HUES6 (cell line): ENCODE data around the gene EMC1.
"Not testable (repeated sequence)": the region's sequence is repeated elsewhere in the genome, so short reads cannot be mapped to it uniquely, and the experiment has no call there.

ENCODE experiments used
- H3K27ac ChIP-seq: 2 replicates; pipeline ENCODE4 v1.7.0; 2013; ENCODE audit warnings: low read depth, mild to moderate bottlenecking, low read length, inconsistent platforms
- H3K27me3 ChIP-seq: 2 replicates; pipeline ENCODE4 v1.6.1; 2013; ENCODE audit warnings: low read length; ENCODE audit not compliant: control insufficient read depth, insufficient read depth
- H3K36me3 ChIP-seq: 2 replicates; pipeline ENCODE4 v1.6.1; 2013; ENCODE audit warnings: low read length; ENCODE audit not compliant: control insufficient read depth, insufficient read depth
- H3K4me1 ChIP-seq: 2 replicates; pipeline ENCODE4 v1.6.1; 2013; ENCODE audit warnings: low read length; ENCODE audit not compliant: control insufficient read depth, insufficient read depth
- H3K4me3 ChIP-seq: 2 replicates; pipeline ENCODE4 v1.5.1; 2013; ENCODE audit warnings: low read depth, low read length
- H3K9ac ChIP-seq: one replicate; pipeline ENCODE4 v1.6.1; 2013; ENCODE audit warnings: mild to moderate bottlenecking, low read length
- H3K9me3 ChIP-seq: 2 replicates; pipeline ENCODE4 v1.6.1; 2013; ENCODE audit warnings: low read depth, low read length; ENCODE audit not compliant: control insufficient read depth, insufficient read depth

Gene EMC1

GRCh38 chr1:19186001-19186400 is 65.3 kb downstream of the EMC1 start:
- no peak overlapping the region for H3K27ac ChIP-seq
- H3K4me3 ChIP-seq, result no peak overlapping the region
- H3K9ac ChIP-seq, result no peak overlapping the region
- H3K9me3 ChIP-seq, result no peaks in the 10 kb centered on the region
- H3K4me1 ChIP-seq, result no peaks in the 10 kb centered on the region
- peaks cover 96% of the 10 kb centered on the region for H3K36me3 ChIP-seq
- no peaks in the 10 kb centered on the region for H3K27me3 ChIP-seq

DNA sequence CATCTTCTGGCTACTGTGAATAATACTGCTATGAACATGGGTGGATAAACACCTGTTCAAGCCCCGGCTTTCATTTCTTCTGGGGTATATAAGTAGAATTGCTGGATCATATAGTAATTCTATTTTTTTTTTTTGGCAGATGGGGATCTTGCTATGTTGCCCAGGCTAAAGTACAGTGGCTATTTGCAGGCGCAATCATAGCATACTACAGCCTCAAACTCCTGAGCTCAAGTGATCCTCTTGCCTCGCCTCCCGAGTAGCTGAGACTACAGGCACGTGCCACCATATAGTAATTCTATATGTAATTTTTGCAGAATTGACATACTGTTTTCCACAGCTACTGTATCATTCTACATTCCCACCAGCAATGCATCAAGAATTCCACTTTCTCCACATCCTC is 69.1 kb downstream of the EMC1 start:
- Histone ChIP-seq H3K4me3 (no peak overlapping the region), H3K9me3 (no peaks in the 10 kb centered on the region), H3K27me3 (no peaks in the 10 kb centered on the region), H3K27ac (no peak overlapping the region), H3K36me3 (peaks cover 98% of the 10 kb centered on the region), H3K9ac (no peak overlapping the region), H3K4me1 (no peaks in the 10 kb centered on the region)

DNA sequence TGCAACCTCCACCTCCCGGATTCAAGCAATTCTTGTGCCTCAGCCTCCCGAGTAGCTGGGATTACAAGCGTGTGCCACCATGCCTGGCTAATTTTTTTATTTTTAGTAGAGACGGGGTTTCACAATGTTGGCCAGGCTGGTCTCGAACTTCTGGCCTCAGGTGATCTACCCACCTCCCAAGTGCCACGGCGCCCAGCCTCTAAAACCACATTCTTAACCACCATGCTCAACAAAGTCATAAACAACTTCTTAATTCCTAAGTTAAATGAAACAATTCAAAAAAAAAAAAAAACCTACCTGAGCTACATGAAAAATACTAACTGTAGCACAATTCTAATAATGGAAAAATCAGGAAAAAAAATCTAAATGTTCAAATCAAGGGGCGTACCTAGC is 71.1 kb downstream of the EMC1 start:
- not testable (repeated sequence) for H3K27me3 ChIP-seq, H3K4me1 ChIP-seq, H3K9ac ChIP-seq, H3K4me3 ChIP-seq, H3K27ac ChIP-seq, H3K9me3 ChIP-seq
- peaks cover 98% of the 10 kb centered on the region for H3K36me3 ChIP-seq

DNA sequence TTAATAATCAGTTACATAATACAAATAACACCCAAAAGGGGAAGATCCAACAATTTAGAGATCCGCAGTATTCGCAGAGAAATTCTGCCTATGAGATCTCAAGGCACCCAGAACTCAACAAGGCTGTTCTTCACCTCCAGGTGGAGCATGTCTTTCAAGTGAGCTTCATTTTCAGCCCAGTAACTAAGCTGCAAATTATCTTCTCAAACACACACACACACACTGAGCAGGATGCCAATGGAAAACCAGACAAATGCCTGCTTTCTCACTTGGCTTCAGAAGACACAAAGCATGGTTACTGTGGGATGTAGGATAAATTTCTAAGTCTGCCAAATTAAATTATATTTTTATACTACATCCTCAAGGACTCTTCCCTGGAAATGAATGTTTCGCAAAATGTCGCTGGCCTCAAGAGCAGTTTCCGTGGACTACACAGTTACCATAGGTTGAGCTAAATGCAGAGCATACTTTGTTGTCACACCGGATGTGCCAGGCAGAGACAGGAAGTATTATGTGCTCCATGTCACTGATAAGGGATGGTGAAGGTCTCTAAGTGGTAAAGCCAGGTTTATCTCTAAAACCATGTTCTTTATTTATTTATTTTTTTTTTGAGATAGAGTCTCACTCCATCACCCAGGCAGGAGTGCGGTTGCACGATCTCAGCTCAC is 71.6 kb downstream of the EMC1 start:
- Histone ChIP-seq H3K27ac (no peak overlapping the region), H3K9me3 (no peaks in the 10 kb centered on the region), H3K9ac (no peak overlapping the region), H3K27me3 (no peaks in the 10 kb centered on the region), H3K4me3 (no peak overlapping the region), H3K4me1 (no peaks in the 10 kb centered on the region), H3K36me3 (peaks cover 98% of the 10 kb centered on the region)

- H3K4me1 ChIP-seq, result no peaks in the 10 kb centered on the region
- no peak overlapping the region; the same call in 1 of the 2 replicates for H3K27ac ChIP-seq
- no peak overlapping the region for H3K4me3 ChIP-seq
- H3K27me3 ChIP-seq, result no peaks in the 10 kb centered on the region
- no peak overlapping the region for H3K9ac ChIP-seq
- peaks cover 98% of the 10 kb centered on the region for H3K36me3 ChIP-seq
- no peaks in the 10 kb centered on the region for H3K9me3 ChIP-seq
These were observed 72.5 kb downstream of the EMC1 start for GRCh38 chr1:19178734-19179398.

- H3K27ac ChIP-seq, result no peak overlapping the region
- H3K9ac ChIP-seq, result no peak overlapping the region
- no peaks in the 10 kb centered on the region for H3K27me3 ChIP-seq
- H3K9me3 ChIP-seq, result no peaks in the 10 kb centered on the region
- no peak overlapping the region for H3K4me3 ChIP-seq
- no peaks in the 10 kb centered on the region for H3K4me1 ChIP-seq
- peaks cover 98% of the 10 kb centered on the region for H3K36me3 ChIP-seq
These were observed 73.5 kb downstream of the EMC1 start for GRCh38 chr1:19177811-19178210.

- H3K27me3 ChIP-seq, result no peaks in the 10 kb centered on the region
- no peaks in the 10 kb centered on the region for H3K9me3 ChIP-seq
- no peak overlapping the region for H3K4me3 ChIP-seq
- peaks cover 98% of the 10 kb centered on the region for H3K36me3 ChIP-seq
- H3K4me1 ChIP-seq, result no peaks in the 10 kb centered on the region
- no peak overlapping the region for H3K9ac ChIP-seq
- no peak overlapping the region for H3K27ac ChIP-seq
These were observed 81.7 kb downstream of the EMC1 start for GRCh38 chr1:19169642-19170041.

- H3K4me1 ChIP-seq, result no peaks in the 10 kb centered on the region
- peaks cover 100% of the 10 kb centered on the region for H3K36me3 ChIP-seq
- H3K4me3 ChIP-seq, result no peak overlapping the region
- H3K27ac ChIP-seq, result no peak overlapping the region
- H3K9ac ChIP-seq, result no peak overlapping the region
- H3K27me3 ChIP-seq, result no peaks in the 10 kb centered on the region
- no peaks in the 10 kb centered on the region for H3K9me3 ChIP-seq
These were observed 84.2 kb downstream of the EMC1 start for GRCh38 chr1:19167140-19167539.

GRCh38 chr1:19166066-19166465 is 85.3 kb downstream of the EMC1 start:
- peaks cover 100% of the 10 kb centered on the region for H3K36me3 ChIP-seq
- H3K4me3 ChIP-seq, result no peak overlapping the region
- H3K9me3 ChIP-seq, result no peaks in the 10 kb centered on the region
- H3K27ac ChIP-seq, result no peak overlapping the region
- no peak overlapping the region for H3K9ac ChIP-seq
- no peaks in the 10 kb centered on the region for H3K4me1 ChIP-seq
- H3K27me3 ChIP-seq, result no peaks in the 10 kb centered on the region
